CD4-positive, alpha-beta T cell treated with Interleukin-4 for 4 hours (primary cell): ENCODE data around the gene SYT15.
"Not testable (repeated sequence)": the region's sequence is repeated elsewhere in the genome, so short reads cannot be mapped to it uniquely, and the experiment has no call there.

Experiments used
- DNase-seq: peaks from one replicate; pipeline ENCODE4 v3.0.0-alpha.2; 2020

SYT15 gene

GRCh38 chr10:46594453-46595063 lies 15.6 kb downstream of the SYT15 start:
- not testable (repeated sequence) for DNase-seq

DNA sequence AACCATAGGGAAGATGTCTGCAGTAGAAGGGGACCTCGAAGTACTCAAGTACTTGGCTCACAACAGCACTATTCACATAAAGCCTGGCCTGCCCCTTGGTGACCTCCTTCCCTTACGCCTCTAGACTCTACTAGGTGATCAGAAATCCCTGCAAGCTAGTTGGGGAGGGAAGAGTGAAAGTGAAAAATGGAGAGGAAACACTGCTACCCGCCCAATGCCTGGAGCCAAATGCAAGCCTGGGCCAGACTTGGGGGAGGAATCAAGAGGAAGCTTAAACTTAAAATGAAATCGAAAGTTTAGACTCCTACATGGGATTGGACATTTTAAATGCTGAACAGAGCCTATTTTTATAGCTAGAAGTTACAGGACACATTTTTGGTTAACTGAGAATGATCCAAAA lies 17.6 kb downstream of the SYT15 start:
- not testable (repeated sequence) for DNase-seq

GRCh38 chr10:46597616-46598246 lies 18.8 kb downstream of the SYT15 start:
- not testable (repeated sequence) for DNase-seq

- DNase-seq: not testable (repeated sequence)
These were observed 21.6 kb downstream of the SYT15 start for GRCh38 chr10:46600516-46600915.

- not testable (repeated sequence) for DNase-seq
These were observed 36.6 kb downstream of the SYT15 start for GRCh38 chr10:46615540-46615939.

- not testable (repeated sequence) for DNase-seq
These were observed 37.3 kb downstream of the SYT15 start for GRCh38 chr10:46616227-46616626.

- not testable (repeated sequence) for DNase-seq
These were observed 38.2 kb downstream of the SYT15 start for GRCh38 chr10:46617134-46617533.

- not testable (repeated sequence) for DNase-seq
These were observed 39.0 kb downstream of the SYT15 start for GRCh38 chr10:46617913-46618312.

DNA sequence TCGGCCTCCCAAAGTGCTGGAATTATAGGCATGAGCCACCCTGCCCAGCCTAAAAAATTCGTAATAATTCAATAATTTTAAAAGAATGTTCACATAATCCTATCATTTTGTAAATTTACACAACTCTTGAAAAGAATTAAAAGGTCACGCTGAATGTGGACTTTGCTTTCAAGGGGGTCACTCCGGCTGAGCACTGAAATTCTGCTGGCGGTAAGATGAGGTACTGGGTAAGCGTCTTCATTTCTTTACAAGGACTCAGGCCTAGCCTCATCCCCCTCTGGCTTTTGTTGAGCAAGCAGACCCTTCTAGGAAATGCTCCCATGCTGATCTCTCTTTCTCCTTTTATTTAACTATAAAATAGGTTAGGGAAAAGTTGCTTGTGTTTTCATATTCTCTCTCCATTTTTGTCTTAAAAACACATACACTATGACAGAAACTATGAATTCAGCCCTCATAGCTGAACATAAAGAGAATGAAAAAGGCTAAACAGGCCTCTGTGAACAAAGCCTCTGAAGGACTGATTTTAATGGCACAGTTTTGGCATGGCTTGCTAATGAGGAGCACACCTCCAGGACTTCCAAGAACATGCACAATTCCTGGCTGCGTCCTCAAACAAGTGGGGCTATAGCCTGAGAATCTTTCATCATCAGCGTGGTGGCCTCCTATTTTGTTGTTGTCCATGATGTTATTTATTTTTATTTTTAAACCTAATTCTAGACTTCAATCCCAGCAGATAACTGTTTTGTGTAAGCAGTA lies 45.1 kb downstream of the SYT15 start:
- DNase-seq: not testable (repeated sequence)

GRCh38 chr10:46629805-46630204 lies 50.9 kb downstream of the SYT15 start:
- DNase-seq: not testable (repeated sequence)

DNA sequence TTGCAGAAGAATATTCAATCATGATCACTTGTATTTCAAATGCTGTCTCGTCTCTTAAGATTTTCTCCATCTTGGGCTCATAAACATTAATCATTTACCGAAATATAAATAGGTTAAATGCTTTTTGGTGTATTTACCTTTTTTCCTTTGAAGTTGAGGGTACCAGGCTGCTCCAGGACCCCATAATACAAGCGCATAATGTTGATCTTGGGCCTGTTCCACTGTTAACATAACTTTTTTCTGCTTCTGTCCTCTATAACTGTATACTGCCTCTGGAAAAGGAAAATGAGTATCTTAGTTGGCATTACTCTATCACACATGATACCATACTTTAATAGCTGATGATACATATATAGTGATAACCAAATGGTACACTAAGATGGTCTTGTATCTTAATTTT lies 51.9 kb downstream of the SYT15 start:
- DNase-seq: not testable (repeated sequence)

GRCh38 chr10:46631683-46632082 lies 52.8 kb downstream of the SYT15 start:
- DNase-seq: not testable (repeated sequence)

GRCh38 chr10:46634698-46635097 lies 55.8 kb downstream of the SYT15 start:
- not testable (repeated sequence) for DNase-seq

DNA sequence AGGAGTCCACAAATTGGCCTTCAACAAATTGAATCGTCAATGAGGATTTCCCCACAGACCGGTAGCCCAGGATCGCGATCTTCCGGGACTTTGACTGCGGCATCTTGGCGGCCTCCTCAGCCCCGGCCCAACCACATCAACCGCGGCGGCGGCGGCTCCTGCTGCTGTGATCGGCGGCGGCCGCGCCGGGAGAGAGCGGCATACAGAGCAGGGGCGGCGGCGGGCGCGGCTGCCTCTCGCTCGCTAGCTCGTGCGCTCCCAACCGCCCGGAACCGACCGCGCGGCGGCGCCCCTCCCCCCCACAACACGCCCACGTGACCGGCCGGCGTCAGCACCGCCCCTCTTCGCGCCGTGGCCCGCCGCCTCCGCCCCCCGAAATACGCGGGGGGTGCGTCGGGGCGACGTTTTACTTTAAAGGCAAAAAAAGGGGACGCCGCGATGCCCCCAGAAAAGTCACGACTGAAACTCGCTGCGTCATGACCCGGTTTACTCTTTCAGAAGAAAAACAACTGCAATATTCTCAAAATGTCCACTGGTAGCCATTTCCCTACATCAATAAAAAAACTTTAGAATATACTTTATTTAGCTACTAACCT lies 56.5 kb downstream of the SYT15 start:
- peak; percentile 11 for DNase-seq

DNA sequence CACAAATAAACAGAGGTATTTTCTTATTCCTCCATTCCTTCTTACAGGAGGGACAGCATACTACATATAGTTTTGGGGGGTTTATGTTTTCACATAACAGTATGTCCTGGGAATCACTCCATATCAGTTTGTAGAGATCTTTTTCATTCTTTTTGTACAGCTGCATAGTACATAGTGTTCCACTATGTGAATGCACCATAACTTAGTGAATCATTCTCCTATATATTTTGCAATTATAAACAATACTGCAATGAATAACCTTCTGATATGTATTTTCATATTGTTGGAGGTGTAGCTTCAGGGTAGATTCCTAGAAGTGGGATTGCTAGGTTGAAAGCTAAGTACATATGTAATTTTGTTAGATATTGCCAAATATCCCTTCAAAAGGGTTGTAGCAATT lies 61.1 kb downstream of the SYT15 start:
- not testable (repeated sequence) for DNase-seq
